GM13976 (cell line): ENCODE results near the gene KREMEN1.
A peak's percentile ranks its signal among the peaks of the same experiment; 100 is the strongest.

Source experiments
- DNase-seq: peaks from one replicate; pipeline ENCODE4 v3.0.0; 2012; ENCODE audit warnings: low spot score
- in situ Hi-C: fragments of 300-500 bp; cut with MboI; formaldehyde crosslinking; loops from one replicate; pipeline ENCODE4 v1.12.0; 2022; ENCODE audit warnings: low sequenced_read_pairs, mixed read lengths, inconsistent platforms; ENCODE audit not compliant: unreplicated experiment
- TF ChIP-seq, protein P1 (sequence below): IDR thresholded peaks from 2 replicates; pipeline ENCODE4 v1.5.1; 2012; ENCODE audit warnings: borderline replicate concordance, mild to moderate bottlenecking; ENCODE audit not compliant: insufficient read depth; ENCODE audit errors: extremely low read depth, missing control alignments, control extremely low read depth

Gene KREMEN1

DNA sequence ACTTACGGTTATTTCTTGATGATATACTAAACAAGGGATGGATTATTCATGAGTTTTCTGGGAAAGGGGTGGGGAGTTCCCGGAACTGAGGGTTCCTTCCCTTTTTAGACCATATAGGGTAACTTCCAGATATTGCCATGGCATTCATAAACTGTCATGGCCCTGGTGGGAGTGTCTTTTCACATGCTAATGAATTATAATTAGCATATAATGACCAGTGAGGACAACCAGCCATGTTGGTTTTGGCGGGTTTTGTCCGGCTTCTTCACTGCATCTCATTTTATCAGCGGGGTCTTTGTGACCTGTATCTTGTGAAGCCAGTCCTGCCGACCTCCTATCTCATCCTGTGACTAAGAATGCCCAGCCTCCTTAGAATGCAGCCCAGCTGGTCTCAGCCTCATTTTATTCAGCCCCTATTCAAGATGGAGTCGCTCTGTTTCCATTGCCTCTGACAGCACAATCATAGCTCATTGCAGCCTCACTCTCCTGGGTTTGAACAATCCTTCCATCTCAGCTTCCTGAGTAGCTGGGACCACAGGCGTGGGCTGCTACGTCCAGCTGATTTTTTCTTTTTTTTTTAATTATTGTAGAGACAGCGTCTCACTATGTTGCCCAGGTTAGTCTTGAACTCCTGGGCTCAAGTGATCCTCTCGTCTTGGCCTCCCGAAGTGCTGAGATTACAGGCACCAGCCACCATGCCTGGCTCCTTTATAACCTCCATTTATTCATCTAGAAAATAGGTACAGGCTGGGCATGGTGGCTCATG is 80.3 kb downstream of the KREMEN1 start:
- TF ChIP-seq, protein P1, sequence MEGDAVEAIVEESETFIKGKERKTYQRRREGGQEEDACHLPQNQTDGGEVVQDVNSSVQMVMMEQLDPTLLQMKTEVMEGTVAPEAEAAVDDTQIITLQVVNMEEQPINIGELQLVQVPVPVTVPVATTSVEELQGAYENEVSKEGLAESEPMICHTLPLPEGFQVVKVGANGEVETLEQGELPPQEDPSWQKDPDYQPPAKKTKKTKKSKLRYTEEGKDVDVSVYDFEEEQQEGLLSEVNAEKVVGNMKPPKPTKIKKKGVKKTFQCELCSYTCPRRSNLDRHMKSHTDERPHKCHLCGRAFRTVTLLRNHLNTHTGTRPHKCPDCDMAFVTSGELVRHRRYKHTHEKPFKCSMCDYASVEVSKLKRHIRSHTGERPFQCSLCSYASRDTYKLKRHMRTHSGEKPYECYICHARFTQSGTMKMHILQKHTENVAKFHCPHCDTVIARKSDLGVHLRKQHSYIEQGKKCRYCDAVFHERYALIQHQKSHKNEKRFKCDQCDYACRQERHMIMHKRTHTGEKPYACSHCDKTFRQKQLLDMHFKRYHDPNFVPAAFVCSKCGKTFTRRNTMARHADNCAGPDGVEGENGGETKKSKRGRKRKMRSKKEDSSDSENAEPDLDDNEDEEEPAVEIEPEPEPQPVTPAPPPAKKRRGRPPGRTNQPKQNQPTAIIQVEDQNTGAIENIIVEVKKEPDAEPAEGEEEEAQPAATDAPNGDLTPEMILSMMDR, result no peak
- in situ Hi-C loops, result loop anchor here (10.0 kb wide), 1 partner anchor 92 kb away; no protein-coding TSS in a partner anchor

DNA sequence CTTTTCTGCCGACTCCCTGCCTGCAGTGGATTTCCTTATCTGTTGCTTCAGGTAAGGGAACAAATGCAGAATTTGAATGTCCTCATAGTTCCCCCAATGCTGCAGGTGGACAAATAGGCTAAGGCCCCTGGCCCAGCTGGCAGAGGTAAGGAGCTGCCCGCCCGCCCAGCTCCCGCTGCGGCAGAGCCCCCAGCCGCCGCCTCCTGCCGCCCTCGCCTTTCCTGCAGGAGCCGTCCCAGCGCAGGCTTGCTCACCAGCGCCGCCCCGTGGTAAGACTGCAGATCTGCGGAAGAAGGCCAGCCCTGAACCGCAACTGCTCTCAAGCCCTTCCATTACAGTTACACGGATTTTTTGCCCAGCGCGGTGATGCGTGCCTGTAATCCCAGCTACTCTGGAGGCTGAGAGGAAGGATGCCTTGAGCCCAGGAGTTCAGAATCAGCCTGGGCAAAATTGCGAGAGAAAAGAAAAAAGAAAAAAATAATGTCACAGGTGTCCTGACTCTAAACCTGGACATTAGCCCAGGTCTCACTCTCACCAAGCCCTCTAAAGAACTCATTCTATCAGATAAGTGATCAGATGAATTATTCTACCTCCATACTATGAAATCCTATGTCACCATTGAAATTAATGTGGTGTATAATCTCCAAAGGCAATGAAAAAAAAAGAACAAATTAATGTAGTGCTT is 81.7 kb downstream of the KREMEN1 start:
- DNase-seq, result peak; percentile 88
- TF ChIP-seq, protein P1, result peak; percentile 99
- in situ Hi-C loops, result loop anchor here (10.0 kb wide), 1 partner anchor 90 kb away; no protein-coding TSS in a partner anchor

More for the DNA sequence above, 80.3 kb downstream of the KREMEN1 start:
- DNase-seq, result no peak

DNA sequence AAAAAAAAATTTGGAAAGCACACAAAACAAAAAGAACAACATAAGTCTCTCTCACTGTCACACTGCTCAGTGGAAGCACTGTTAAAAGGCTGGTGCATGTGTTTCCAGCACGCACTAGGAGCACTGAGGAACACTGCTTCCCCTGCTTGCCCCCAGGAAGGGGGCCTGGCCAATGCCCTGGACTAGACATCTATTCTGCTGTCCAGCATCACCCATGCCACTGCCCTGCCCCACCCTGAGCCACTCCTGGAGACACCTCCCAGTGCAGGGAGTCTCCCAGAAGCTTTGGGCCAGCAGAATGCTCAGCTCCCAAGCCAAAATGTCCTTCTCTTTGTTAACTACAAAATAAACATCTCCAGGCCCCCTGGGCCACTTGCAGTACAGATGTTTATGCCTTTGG is 83.1 kb downstream of the KREMEN1 start:
- in situ Hi-C loops, result loop anchor here (10.0 kb wide), 1 partner anchor 89 kb away; no protein-coding TSS in a partner anchor
- no peak for DNase-seq

DNA sequence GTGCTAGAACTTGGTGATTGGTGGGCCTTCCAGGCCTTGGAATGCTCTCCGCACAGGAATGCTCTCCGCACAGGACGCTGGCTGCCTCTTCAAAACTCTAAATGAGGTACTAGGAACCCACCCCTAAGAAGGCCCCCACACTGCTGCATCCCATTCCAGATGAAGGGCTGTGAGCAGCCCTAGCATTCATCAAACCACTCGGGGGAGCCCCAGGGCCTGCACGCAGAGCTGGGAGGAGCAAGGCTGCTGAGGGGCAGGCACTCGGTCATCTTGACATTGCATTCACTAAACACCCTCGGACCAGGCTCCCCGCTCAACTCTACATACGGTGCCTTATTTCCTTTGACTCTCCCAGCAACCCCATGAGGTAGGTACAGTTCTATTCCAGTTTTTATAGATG is 83.7 kb downstream of the KREMEN1 start:
- TF ChIP-seq, protein P1, result peak; percentile 31
- DNase-seq, result no peak
- in situ Hi-C loops, result loop anchor here (10.0 kb wide), 1 partner anchor 88 kb away; no protein-coding TSS in a partner anchor

More for the DNA sequence above, 83.1 kb downstream of the KREMEN1 start:
- TF ChIP-seq, protein P1, result no peak

DNA sequence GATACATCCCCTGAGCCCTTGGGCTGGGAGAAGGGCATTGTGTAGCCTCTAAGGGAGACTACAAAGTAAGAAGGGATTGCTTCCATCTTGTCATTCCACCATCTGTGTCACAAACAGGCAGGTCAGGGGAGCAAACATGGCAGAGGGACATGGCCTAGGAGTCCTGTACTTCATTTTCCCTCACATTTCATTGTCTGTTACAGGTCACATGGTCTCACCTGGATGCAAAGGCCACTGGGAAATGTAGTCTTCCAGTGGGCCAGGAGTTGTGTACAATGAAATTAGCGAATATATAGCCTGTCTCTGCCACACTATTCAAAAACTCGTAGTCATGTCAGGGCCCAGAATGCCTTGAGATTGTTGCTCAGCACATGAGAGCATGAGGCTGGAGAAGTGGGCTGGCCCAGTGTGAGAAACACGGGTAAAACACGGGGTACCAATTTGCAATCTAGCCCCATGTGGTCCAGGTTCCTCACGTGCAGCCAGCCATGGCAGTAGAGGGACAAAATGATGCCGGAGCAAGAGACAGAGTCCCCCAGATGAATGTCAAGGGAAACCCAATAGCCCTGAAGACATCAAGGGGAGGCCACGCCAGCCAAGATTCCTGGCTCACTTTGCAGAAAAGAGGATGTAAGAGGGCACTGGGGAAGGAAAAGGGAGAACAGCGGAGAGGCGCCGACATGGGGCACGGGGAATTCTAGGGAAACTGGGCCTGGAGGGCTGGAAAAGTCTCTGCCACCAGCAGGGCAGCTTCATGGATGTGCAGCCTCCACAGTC is 85.1 kb downstream of the KREMEN1 start:
- in situ Hi-C loops, result loop anchor here (10.0 kb wide), 1 partner anchor 87 kb away; no protein-coding TSS in a partner anchor
- no peak for DNase-seq
- TF ChIP-seq, protein P1, result no peak

DNA sequence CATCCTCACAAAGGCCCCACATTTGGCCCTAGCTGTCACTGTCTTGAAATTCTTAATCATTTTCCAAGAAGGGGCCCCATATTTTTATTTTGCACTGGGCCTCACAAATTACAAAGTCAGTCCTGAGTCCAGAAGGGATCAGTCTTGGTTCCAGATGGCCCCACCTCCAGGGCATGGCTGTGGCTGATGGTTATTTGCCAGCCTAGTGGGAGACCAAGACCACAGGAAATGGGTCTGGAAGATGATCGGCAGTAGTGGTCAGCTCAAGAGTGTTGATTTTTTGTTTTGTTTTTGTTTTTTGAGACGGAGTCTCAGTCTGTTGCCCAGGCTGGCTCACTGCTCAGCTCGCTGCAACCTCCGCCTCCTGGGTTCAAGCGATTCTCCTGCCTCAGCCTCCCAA is 85.7 kb downstream of the KREMEN1 start:
- in situ Hi-C loops, result loop anchor here (10.0 kb wide), 1 partner anchor 86 kb away; no protein-coding TSS in a partner anchor
- DNase-seq, result no peak
- TF ChIP-seq, protein P1, result no peak
